ENCODE results near the gene CAND2. TPM values are rescaled to one million over a fixed set of nuclear protein-coding genes. Genes with fewer than 3 reads are reported as not detected.

Gene CAND2
- total RNA-seq, 2 donors from 2014 or later = 0.72 to 2.2 TPM

DNA sequence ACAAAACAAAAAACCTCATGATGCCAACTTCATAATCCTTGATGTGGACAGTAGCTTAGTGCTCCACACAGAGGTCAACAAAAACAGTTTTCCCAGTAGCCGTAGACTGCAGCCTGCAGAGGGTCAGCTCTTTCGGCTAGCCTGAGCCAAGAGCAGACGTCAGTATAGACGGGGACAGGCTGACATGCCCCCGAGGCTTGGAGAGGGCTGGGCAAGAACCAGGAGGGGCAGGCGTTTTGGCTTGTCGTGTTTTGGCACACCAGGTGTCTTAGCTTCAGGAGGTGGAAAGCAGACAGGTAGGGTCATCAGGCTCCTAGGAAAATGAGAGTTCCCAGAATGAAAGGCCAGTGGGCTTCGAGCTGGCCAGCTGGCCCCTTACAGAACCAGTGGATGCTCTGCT lies 21.8 kb downstream of the CAND2 start:
- no peak for DNase-seq
- Histone ChIP-seq H3K27me3 (no peaks in the 10 kb centered on the region), H3K4me3 (no peak overlapping the region), H3K9me3 (no peaks in the 10 kb centered on the region), H3K36me3 (no peaks in the 10 kb centered on the region), H3K9ac (ENCODE audit: low read depth in 2 of 2, low read length in 2 of 2) (no peak overlapping the region), H3K4me1 (no peaks in the 10 kb centered on the region), H3K27ac (no peak overlapping the region)
- intact Hi-C loops (cut with DNase I) = no loop called here
- TF ChIP-seq, protein P1, sequence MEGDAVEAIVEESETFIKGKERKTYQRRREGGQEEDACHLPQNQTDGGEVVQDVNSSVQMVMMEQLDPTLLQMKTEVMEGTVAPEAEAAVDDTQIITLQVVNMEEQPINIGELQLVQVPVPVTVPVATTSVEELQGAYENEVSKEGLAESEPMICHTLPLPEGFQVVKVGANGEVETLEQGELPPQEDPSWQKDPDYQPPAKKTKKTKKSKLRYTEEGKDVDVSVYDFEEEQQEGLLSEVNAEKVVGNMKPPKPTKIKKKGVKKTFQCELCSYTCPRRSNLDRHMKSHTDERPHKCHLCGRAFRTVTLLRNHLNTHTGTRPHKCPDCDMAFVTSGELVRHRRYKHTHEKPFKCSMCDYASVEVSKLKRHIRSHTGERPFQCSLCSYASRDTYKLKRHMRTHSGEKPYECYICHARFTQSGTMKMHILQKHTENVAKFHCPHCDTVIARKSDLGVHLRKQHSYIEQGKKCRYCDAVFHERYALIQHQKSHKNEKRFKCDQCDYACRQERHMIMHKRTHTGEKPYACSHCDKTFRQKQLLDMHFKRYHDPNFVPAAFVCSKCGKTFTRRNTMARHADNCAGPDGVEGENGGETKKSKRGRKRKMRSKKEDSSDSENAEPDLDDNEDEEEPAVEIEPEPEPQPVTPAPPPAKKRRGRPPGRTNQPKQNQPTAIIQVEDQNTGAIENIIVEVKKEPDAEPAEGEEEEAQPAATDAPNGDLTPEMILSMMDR (IDR thresholded peaks at IDR 0.05) = no peak

DNA sequence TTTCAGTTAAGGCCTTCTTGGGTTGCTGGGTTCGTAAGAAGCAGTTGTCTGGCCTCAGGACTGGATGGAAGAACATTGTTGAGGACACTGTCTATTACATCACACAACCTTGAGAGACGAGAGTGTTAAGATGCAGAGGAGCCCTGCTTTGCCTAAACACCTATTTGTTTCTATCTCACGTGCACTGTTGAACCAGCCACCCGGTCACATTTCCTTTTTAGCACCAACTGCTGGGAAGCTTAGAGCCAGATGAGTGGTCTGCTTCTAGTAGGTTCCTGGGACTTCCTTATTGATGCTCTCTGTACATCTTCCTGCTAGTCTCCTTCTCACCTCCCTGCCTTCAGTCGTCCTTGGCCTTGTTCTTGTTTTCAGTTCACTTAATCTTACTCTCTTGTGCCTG lies 22.3 kb downstream of the CAND2 start:
- no peak for DNase-seq
- Histone ChIP-seq H3K4me3 (no peak overlapping the region), H3K27me3 (no peaks in the 10 kb centered on the region), H3K27ac (no peak overlapping the region), H3K36me3 (no peaks in the 10 kb centered on the region), H3K9ac (ENCODE audit: low read depth in 2 of 2, low read length in 2 of 2) (no peak overlapping the region), H3K9me3 (no peaks in the 10 kb centered on the region), H3K4me1 (no peaks in the 10 kb centered on the region)
- TF ChIP-seq, protein P1 (IDR thresholded peaks at IDR 0.05) = no peak
- intact Hi-C loops (cut with DNase I) = no loop called here

DNA sequence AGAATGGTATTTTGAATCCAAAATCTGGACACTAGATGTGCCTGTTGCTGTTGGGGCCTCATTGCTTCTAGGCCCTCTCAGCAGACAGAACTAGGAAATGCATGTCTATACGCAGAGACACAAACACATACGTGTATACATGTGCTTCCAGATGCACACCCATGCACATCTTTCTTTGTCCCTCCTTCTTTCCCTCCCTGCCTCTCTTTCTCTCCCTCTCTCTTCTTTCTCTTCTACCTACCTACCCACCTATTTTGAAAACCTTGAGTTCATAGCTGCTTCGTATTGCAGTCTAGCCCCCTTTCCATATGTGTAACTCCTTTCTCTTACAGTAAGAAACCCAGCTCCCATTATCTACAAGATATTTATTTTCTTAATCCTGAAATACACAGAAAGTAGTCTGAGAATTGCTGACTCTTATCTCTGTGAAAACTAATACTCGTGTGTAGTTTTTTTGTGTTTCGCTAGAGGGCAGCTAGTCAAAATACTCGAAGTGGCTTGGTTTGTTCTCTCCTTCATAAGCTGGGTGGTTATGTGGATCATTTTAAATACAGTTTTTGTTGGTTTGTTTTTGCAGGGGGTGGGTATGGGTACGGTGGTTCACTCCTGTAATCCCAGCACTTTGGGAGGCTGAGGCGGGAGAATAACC lies 26.4 kb downstream of the CAND2 start:
- H3K36me3 ChIP-seq = no peaks in the 10 kb centered on the region
- TF ChIP-seq, protein P1 (IDR thresholded peaks at IDR 0.05) = no peak
- DNase-seq = no peak
- no peak overlapping the region for H3K9ac ChIP-seq (ENCODE audit: low read depth in 2 of 2, low read length in 2 of 2)
- no peak overlapping the region for H3K27ac ChIP-seq
- no peaks in the 10 kb centered on the region for H3K4me1 ChIP-seq
- no peaks in the 10 kb centered on the region for H3K9me3 ChIP-seq
- intact Hi-C loops (cut with DNase I) = no loop called here
- no peaks in the 10 kb centered on the region for H3K27me3 ChIP-seq
- H3K4me3 ChIP-seq = no peak overlapping the region

DNA sequence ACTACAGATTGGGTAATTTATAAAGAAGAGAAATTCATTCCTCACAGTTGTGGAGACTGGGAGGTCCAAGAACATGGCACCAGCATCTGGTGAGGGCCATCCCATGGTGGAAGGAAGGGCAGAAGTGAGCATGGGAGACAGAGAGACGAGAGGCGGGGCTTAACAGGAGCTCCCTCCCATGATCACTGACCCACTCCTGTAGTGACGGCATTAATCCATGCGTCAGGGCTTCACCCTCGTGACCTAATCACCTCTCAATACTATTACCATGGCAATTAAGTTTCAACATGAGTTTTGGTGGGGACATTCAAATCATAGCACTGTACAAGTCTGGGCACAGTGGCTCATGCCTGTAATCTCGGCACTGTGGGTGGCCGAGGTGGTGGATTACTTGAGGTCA lies 27.8 kb downstream of the CAND2 start:
- intact Hi-C loops (cut with DNase I) = no loop called here

DNA sequence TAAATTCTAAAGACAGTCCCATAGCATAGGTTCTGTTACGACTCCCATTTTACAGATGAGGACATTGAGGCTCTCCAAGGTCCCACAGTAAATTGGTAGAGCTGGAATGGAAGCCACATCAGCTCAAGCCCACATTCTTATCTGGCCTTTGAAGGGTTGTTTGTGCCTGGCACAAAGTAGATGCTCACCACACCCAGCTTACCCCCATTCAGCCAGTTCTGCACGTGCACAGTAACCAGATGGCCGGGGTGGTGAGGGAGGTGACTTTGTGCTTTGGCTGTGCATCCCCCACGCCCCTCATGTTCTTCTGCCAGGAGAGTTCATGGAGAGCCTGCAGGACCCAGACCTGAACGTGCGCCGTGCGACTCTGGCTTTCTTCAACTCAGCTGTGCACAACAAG lies 28.7 kb downstream of the CAND2 start:
- no peaks in the 10 kb centered on the region for H3K27me3 ChIP-seq
- intact Hi-C loops (cut with DNase I) = no loop called here
- no peak for DNase-seq
- H3K9me3 ChIP-seq = no peaks in the 10 kb centered on the region
- no peak overlapping the region for H3K27ac ChIP-seq
- TF ChIP-seq, protein P1 (IDR thresholded peaks at IDR 0.05) = no peak
- no peaks in the 10 kb centered on the region for H3K4me1 ChIP-seq
- H3K4me3 ChIP-seq = no peak overlapping the region
- H3K36me3 ChIP-seq = no peaks in the 10 kb centered on the region
- no peak overlapping the region for H3K9ac ChIP-seq (ENCODE audit: low read depth in 2 of 2, low read length in 2 of 2)

More for the DNA sequence above, 27.8 kb downstream of the CAND2 start:
- H3K27ac ChIP-seq = no peak overlapping the region
- H3K27me3 ChIP-seq = no peaks in the 10 kb centered on the region
- no peaks in the 10 kb centered on the region for H3K36me3 ChIP-seq
- TF ChIP-seq, protein P1 (IDR thresholded peaks at IDR 0.05) = no peak
- no peak overlapping the region for H3K9ac ChIP-seq (ENCODE audit: low read depth in 2 of 2, low read length in 2 of 2)
- H3K4me3 ChIP-seq = no peak overlapping the region
- DNase-seq = no peak
- H3K9me3 ChIP-seq = no peaks in the 10 kb centered on the region
- no peaks in the 10 kb centered on the region for H3K4me1 ChIP-seq

Data from colonic mucosa (tissue), 4 donors.